Measurements from ENCODE around the gene CYB5R2. TPM values are rescaled to one million over a fixed set of nuclear protein-coding genes. Genes with fewer than 3 reads are reported as not detected.
"Not testable (repeated sequence)": the region's sequence is repeated elsewhere in the genome, so short reads cannot be mapped to it uniquely, and the experiment has no call there.

CYB5R2 gene
- total RNA-seq, 2 experiments from 2014 or later = 4.4 to 4.7 TPM

- Mint-ChIP-seq H3K36me3 (peaks cover 3% of the 10 kb centered on the region), H3K9me3 (peaks cover 2% of the 10 kb centered on the region), H3K4me3 (no peak overlapping the region), H3K27me3 (peaks cover 12% of the 10 kb centered on the region), H3K4me1 (ENCODE audit: low read depth) (peaks cover 20% of the 10 kb centered on the region), H3K27ac (no peak overlapping the region)
- intact Hi-C loops (cut with micrococcal nuclease) = no loop called here
- ChIA-PET POLR2A (no interaction called here), CTCF (interaction anchor here (1.2 to 3.0 kb wide), 3 partner anchors 21 to 155 kb away, joined by 4 to 11 read pairs (median 6); partner anchors contain the start of gene PPFIBP2)
- no peak for DNase-seq
These were observed 4.8 kb downstream of the CYB5R2 start for GRCh38 chr11:7668464-7668863.

DNA sequence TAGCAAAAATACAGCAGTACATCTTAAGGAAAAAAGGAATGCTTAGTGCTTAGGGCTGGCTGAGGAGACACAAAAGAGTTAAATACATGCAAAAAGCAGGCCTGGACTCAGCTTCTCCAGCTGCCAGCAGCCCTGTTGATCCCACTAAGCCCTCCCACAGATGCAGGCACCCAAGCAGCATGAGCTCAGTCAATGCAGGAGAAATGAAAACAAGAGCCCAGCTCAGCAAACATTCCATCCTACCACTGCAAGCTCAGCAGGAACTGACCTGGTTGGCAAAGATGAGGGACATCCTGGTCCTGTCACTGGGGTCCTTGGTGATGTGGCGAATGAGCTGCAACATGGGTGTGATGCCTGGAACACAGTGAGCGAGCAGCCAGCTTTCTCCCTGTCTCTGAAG, 5.8 kb downstream of the CYB5R2 start:
- DNase-seq = no peak
- H3K36me3 Mint-ChIP-seq = peaks cover 3% of the 10 kb centered on the region
- ChIA-PET POLR2A (no interaction called here), CTCF (interaction anchor here (0.7 to 3.3 kb wide), 8 partner anchors 10 to 314 kb away, joined by 3 to 17 read pairs (median 4); partner anchors contain the start of gene PPFIBP2)
- H3K4me1 Mint-ChIP-seq (ENCODE audit: low read depth) = peaks cover 15% of the 10 kb centered on the region
- intact Hi-C loops (cut with micrococcal nuclease) = no loop called here
- H3K4me3 Mint-ChIP-seq = no peak overlapping the region
- H3K9me3 Mint-ChIP-seq = peaks cover 2% of the 10 kb centered on the region
- H3K27me3 Mint-ChIP-seq = peaks cover 3% of the 10 kb centered on the region
- no peak overlapping the region for H3K27ac Mint-ChIP-seq

GRCh38 chr11:7666292-7666866, 6.9 kb downstream of the CYB5R2 start:
- intact Hi-C loops (cut with micrococcal nuclease) = no loop called here
- DNase-seq = no peak
- H3K36me3 Mint-ChIP-seq = peaks cover 3% of the 10 kb centered on the region
- H3K9me3 Mint-ChIP-seq = peaks cover 4% of the 10 kb centered on the region
- POLR2A ChIA-PET = no interaction called here
- peaks cover 6% of the 10 kb centered on the region for H3K4me1 Mint-ChIP-seq (ENCODE audit: low read depth)
- H3K4me3 Mint-ChIP-seq = no peak overlapping the region
- no peak overlapping the region for H3K27ac Mint-ChIP-seq
- CTCF ChIA-PET = interaction anchor here (0.7 to 3.4 kb wide), 14 partner anchors 10 to 854 kb away, joined by 3 to 41 read pairs (median 6); partner anchors contain the start of gene PPFIBP2
- no peaks in the 10 kb centered on the region for H3K27me3 Mint-ChIP-seq

- peaks cover 3% of the 10 kb centered on the region for H3K36me3 Mint-ChIP-seq
- ChIA-PET CTCF (interaction anchor here (0.7 to 3.4 kb wide), 21 partner anchors 9 to 853 kb away, joined by 3 to 41 read pairs (median 6); partner anchors contain the start of gene PPFIBP2), POLR2A (no interaction called here)
- peaks cover 4% of the 10 kb centered on the region for H3K9me3 Mint-ChIP-seq
- H3K4me3 Mint-ChIP-seq = no peak overlapping the region
- intact Hi-C loops (cut with micrococcal nuclease) = loop anchor here (1.0 to 2.0 kb wide), 3 partner anchors 29 to 152 kb away; partner anchors contain the start of gene PPFIBP2
- H3K27me3 Mint-ChIP-seq = no peaks in the 10 kb centered on the region
- H3K4me1 Mint-ChIP-seq (ENCODE audit: low read depth) = peaks cover under 1% of the 10 kb centered on the region
- DNase-seq = peak; percentile 85
- H3K27ac Mint-ChIP-seq = no peak overlapping the region
These were observed 7.6 kb downstream of the CYB5R2 start for GRCh38 chr11:7665473-7666291.

- intact Hi-C loops (cut with micrococcal nuclease) = loop anchor here (1.0 to 2.0 kb wide), 3 partner anchors 30 to 152 kb away; partner anchors contain the start of gene PPFIBP2
- CTCF ChIA-PET = interaction anchor here (0.7 to 3.4 kb wide), 18 partner anchors 8 to 852 kb away, joined by 3 to 41 read pairs (median 6); partner anchors contain the start of gene PPFIBP2
- DNase-seq = no peak
- H3K36me3 Mint-ChIP-seq = peaks cover 3% of the 10 kb centered on the region
- POLR2A ChIA-PET = no interaction called here
- peaks cover 4% of the 10 kb centered on the region for H3K9me3 Mint-ChIP-seq
- H3K4me1 Mint-ChIP-seq (ENCODE audit: low read depth) = no peaks in the 10 kb centered on the region
- H3K4me3 Mint-ChIP-seq = no peak overlapping the region
- H3K27me3 Mint-ChIP-seq = no peaks in the 10 kb centered on the region
- H3K27ac Mint-ChIP-seq = no peak overlapping the region
These were observed 8.4 kb downstream of the CYB5R2 start for GRCh38 chr11:7664867-7665266.

DNA sequence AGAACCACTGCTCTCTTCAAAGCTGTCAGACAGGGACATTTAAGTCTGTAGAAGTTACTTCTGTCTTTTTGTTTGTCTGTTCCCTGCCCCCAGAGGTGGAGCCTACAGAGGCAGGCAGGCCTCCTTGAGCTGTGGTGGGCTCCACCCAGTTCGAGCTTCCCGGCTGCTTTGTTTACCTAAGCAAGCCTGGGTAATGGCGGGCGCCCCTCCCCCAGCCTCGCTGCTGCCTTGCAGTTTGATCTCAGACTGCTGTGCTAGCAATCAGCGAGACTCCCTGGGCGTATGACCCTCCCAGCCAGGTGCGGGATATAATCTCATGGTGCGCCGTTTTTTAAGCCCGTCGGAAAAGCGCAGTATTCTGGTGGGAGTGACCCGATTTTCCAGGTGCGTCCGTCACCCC, 9.8 kb downstream of the CYB5R2 start:
- H3K4me1 Mint-ChIP-seq (ENCODE audit: low read depth); H3K4me3 Mint-ChIP-seq; H3K27me3 Mint-ChIP-seq; intact Hi-C loops (cut with micrococcal nuclease); H3K36me3 Mint-ChIP-seq; DNase-seq; CTCF ChIA-PET; H3K27ac Mint-ChIP-seq; POLR2A ChIA-PET; H3K9me3 Mint-ChIP-seq: not testable (repeated sequence)

DNA sequence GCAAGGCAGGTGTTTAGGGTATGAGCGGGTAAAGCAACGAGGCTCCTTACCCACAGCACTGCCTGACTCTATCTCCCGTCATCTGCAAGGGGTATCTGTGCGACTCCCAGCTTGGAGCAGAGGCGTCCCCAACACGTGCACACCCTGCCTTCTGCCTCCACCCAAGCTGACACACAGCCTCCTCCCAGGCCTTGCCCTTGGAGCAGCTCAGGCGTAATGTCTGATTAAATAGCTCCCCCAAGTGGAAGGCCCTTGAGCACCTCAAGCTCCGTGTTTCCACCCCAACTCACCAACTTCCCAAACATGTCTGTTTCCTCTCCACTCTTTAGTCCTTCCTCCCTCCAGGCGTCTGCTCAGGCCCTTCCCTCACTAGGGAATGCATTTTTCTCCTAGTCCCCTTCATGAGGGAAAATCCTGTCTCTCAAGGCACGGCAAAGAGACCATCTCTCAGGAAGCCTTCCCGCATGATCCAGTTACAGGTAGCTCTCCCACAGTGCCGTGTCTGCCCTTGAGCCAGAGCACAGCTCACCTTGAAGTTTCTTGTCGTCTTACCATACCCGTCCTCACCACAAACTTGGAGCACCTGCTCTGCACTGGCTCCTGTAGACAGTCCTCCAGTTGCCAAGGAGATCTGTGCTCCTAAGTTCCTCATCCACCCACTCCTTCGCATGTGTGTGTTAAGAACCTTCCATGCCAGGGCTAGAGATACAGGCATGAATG, 15.8 kb downstream of the CYB5R2 start:
- ChIA-PET POLR2A (no interaction called here), CTCF (interaction anchor here (0.6 to 2.7 kb wide), 13 partner anchors 9 to 560 kb away, joined by 3 to 13 read pairs (median 3); partner anchors contain the start of gene PPFIBP2)
- no peak overlapping the region for H3K4me3 Mint-ChIP-seq
- no peak overlapping the region for H3K27ac Mint-ChIP-seq
- no peaks in the 10 kb centered on the region for H3K4me1 Mint-ChIP-seq (ENCODE audit: low read depth)
- intact Hi-C loops (cut with micrococcal nuclease) = no loop called here
- H3K9me3 Mint-ChIP-seq = peaks cover 2% of the 10 kb centered on the region
- peaks cover 5% of the 10 kb centered on the region for H3K36me3 Mint-ChIP-seq
- no peaks in the 10 kb centered on the region for H3K27me3 Mint-ChIP-seq
- peak; percentile 39 for DNase-seq

DNA sequence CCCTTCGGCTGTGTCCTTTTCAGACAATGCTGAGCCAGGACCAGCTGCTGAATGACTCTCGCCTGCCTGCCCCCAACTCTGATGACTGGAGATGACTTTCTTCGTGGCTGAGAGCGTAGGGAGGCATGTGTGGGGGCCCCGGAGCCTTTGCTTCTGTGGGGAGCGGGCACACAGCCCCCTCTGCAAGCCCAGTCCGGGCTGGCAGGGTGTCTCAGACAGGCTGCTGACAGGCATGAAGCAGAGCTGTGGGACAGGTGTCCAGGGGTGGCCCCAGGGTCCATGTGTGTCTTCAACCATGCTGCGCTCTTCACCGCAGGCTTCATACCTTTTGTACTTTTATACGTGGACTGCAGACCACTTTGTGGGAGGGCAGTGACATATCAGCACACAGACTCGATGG, 16.6 kb downstream of the CYB5R2 start:
- ChIA-PET CTCF (interaction anchor here (0.6 to 2.7 kb wide), 10 partner anchors 10 to 559 kb away, joined by 3 to 13 read pairs (median 4); partner anchors contain the start of gene PPFIBP2), POLR2A (no interaction called here)
- no peak for DNase-seq
- no peaks in the 10 kb centered on the region for H3K4me1 Mint-ChIP-seq (ENCODE audit: low read depth)
- H3K27ac Mint-ChIP-seq = no peak overlapping the region
- peaks cover 6% of the 10 kb centered on the region for H3K36me3 Mint-ChIP-seq
- H3K27me3 Mint-ChIP-seq = no peaks in the 10 kb centered on the region
- intact Hi-C loops (cut with micrococcal nuclease) = no loop called here
- H3K9me3 Mint-ChIP-seq = no peaks in the 10 kb centered on the region
- H3K4me3 Mint-ChIP-seq = no peak overlapping the region

DNA sequence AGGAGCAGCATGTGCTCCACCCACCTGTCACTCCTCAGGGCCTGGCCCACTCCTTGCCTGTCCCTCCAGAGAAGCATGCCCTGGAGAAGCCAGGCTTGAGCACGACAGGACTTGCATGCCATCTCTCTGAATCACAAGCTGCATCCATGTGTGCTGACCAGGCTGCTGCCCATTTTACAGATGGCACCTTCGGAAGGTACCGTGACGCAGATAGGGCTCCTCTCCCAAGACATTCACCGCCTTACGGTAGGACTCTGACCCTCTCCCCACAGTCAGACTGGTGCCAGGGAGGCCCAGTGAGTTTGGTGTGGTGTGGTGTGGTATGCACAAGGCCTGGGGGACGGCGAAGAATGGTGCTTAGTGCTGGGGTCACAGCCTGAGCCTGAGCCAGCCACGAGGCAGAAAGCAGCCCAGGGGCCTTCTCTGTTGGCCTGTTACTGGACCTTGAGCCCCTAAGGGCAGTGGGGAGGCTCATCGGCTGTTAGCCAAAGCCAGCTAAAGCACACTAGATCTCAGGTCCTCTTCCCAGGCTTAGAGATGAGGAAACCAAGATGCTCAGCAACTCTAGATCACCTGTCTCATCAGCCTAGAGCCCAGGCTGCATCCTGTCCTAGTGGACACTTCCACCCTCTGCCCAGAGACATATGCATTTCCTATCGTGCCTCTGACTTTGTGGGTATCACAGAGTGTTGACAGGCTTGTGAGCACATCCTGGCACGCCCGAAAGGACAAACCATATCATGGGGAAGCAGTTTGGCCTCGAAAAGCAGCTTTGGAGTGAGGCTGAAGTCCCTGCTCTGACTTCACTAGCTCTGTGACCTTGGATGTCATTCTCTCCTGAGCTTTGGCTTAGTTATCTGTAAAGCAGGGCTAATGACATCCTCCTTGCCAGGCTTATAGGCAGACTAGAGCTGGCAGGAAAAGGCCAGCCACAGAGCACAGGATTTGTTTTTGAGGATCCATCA, 17.8 kb downstream of the CYB5R2 start:
- intact Hi-C loops (cut with micrococcal nuclease) = no loop called here
- ChIA-PET POLR2A (no interaction called here), CTCF (interaction anchor here (1.6 to 2.7 kb wide), 3 partner anchors 11 to 558 kb away, joined by 3 to 13 read pairs (median 6); no protein-coding TSS in a partner anchor)
- H3K27me3 Mint-ChIP-seq = no peaks in the 10 kb centered on the region
- H3K9me3 Mint-ChIP-seq = no peaks in the 10 kb centered on the region
- H3K36me3 Mint-ChIP-seq = peaks cover 7% of the 10 kb centered on the region
- H3K4me1 Mint-ChIP-seq (ENCODE audit: low read depth) = no peaks in the 10 kb centered on the region
- no peak overlapping the region for H3K27ac Mint-ChIP-seq
- no peak overlapping the region for H3K4me3 Mint-ChIP-seq
- DNase-seq = no peak

- no peaks in the 10 kb centered on the region for H3K27me3 Mint-ChIP-seq
- no peak overlapping the region for H3K27ac Mint-ChIP-seq
- no peak overlapping the region for H3K4me3 Mint-ChIP-seq
- H3K9me3 Mint-ChIP-seq = no peaks in the 10 kb centered on the region
- DNase-seq = no peak
- H3K4me1 Mint-ChIP-seq (ENCODE audit: low read depth) = no peaks in the 10 kb centered on the region
- ChIA-PET CTCF (no interaction called here), POLR2A (no interaction called here)
- H3K36me3 Mint-ChIP-seq = peaks cover 12% of the 10 kb centered on the region
- intact Hi-C loops (cut with micrococcal nuclease) = no loop called here
These were observed 19.1 kb downstream of the CYB5R2 start for GRCh38 chr11:7654195-7654705.

- no peaks in the 10 kb centered on the region for H3K27me3 Mint-ChIP-seq
- no peak overlapping the region for H3K27ac Mint-ChIP-seq
These were observed 21.6 kb downstream of the CYB5R2 start for GRCh38 chr11:7651700-7652099.

More at GRCh38 chr11:7651700-7652099, 21.6 kb downstream of the CYB5R2 start:
- no peak overlapping the region for H3K4me3 Mint-ChIP-seq
- ChIA-PET CTCF (no interaction called here), POLR2A (no interaction called here)
- no peaks in the 10 kb centered on the region for H3K9me3 Mint-ChIP-seq
- H3K36me3 Mint-ChIP-seq = peaks cover 12% of the 10 kb centered on the region
- intact Hi-C loops (cut with micrococcal nuclease) = no loop called here
- no peaks in the 10 kb centered on the region for H3K4me1 Mint-ChIP-seq (ENCODE audit: low read depth)
- DNase-seq = no peak

All from activated CD4-positive, alpha-beta memory T cell treated with anti-CD3 and anti-CD28 coated beads for 36 hours (primary cell).